ENCODE results near the gene RFX7.

- no peak for TF ChIP-seq EP300 (IDR thresholded peaks at IDR 0.05; ENCODE audit: borderline replicate concordance)
- TF ChIP-seq REST (IDR thresholded peaks at IDR 0.05; ENCODE audit: low read depth), result no peak
- no peak for TF ChIP-seq RAD21 (IDR thresholded peaks at IDR 0.05; ENCODE audit: low read depth)
- no peak for TF ChIP-seq FOXM1 (IDR thresholded peaks at IDR 0.05; ENCODE audit: borderline replicate concordance, low read depth)
- TF ChIP-seq, protein P1, sequence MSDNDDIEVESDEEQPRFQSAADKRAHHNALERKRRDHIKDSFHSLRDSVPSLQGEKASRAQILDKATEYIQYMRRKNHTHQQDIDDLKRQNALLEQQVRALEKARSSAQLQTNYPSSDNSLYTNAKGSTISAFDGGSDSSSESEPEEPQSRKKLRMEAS (IDR thresholded peaks at IDR 0.05), result no peak
- TF ChIP-seq YY1 (IDR thresholded peaks at IDR 0.05; ENCODE audit: low read depth), result no peak
- no peak for TF ChIP-seq CEBPB (IDR thresholded peaks at IDR 0.05)
- no peak for TF ChIP-seq EGR1 (IDR thresholded peaks at IDR 0.05)
- no peak for TF ChIP-seq USF1 (IDR thresholded peaks at IDR 0.05)
- TF ChIP-seq TAF1 (IDR thresholded peaks at IDR 0.05; ENCODE audit: low read depth), result no peak
- TF ChIP-seq NFIC (IDR thresholded peaks at IDR 0.05), result no peak
- no peak for TF ChIP-seq TEAD4 (IDR thresholded peaks at IDR 0.05)
- no peak for TF ChIP-seq TCF12 (IDR thresholded peaks at IDR 0.05; ENCODE audit: low read depth)
- no peak for TF ChIP-seq ZBTB7A (IDR thresholded peaks at IDR 0.05; ENCODE audit: low read depth)
Measured at GRCh38 chr15:56192659-56193442, 50.8 kb downstream of the RFX7 start.

Data from Ishikawa (cell line).